IMR-90 (cell line): Measurements from ENCODE around the gene IL4R. TPM values are rescaled to one million over a fixed set of nuclear protein-coding genes. Genes with fewer than 3 reads are reported as not detected.

Experiments used
- ATAC-seq: fragments of 200-7000 bp; cut with Tn5 transposase; 2 replicates; pipeline ENCODE4 v1.9.1; 2020; ENCODE audit warnings: low read depth, mild to moderate bottlenecking, moderate library complexity
- BruUV-seq: library from RNA; stranded (reverse); fragments of 400-500 nt; replicated peaks from 2 replicates; lab custom pipeline; 2021; lab: Mats Ljungman, UMichigan
- CTCF ChIA-PET: fragments of 300-600 bp; formaldehyde crosslinking; extraction: SDS; loops from one replicate; lab custom pipeline; 2021; ENCODE audit warnings: antibody characterized with exemption; lab: Yijun Ruan, JAX
- POLR2A ChIA-PET: fragments of 300-600 bp; sonication (Branson Sonifier 250); formaldehyde crosslinking; loops from one replicate; lab custom pipeline; 2022; ENCODE audit warnings: antibody characterized with exemption; ENCODE audit not compliant: unreplicated experiment; lab: Charles Lee
- DNase-seq: peaks from one replicate; pipeline ENCODE4 v3.0.0; 2013
- H2AFZ ChIP-seq: replicated peaks from 2 replicates; pipeline ENCODE3; 2013; ENCODE audit warnings: low read length, mild to moderate bottlenecking; ENCODE audit not compliant: poor library complexity
- H2AK5ac ChIP-seq: 2 replicates; pipeline ENCODE4 v1.6.1; 2013; ENCODE audit warnings: low read depth, low read length, inconsistent platforms
- H2AK9ac ChIP-seq: replicated peaks from 2 replicates; pipeline ENCODE3; 2013; ENCODE audit warnings: mild to moderate bottlenecking, low read depth, low read length, moderate library complexity; ENCODE audit not compliant: poor library complexity
- H2BK120ac ChIP-seq: 2 replicates; pipeline ENCODE4 v1.6.1; 2013; ENCODE audit warnings: low read depth, low read length, inconsistent platforms
- H2BK15ac ChIP-seq: 3 replicates; pipeline ENCODE4 v1.6.1; 2013; ENCODE audit warnings: low read depth, low read length, inconsistent platforms
- H2BK20ac ChIP-seq: 2 replicates; pipeline ENCODE4 v1.6.1; 2013; ENCODE audit warnings: low read depth, mild to moderate bottlenecking, inconsistent platforms, low read length, moderate library complexity
- H2BK5ac ChIP-seq: 2 replicates; pipeline ENCODE4 v1.6.1; 2013; ENCODE audit warnings: mild to moderate bottlenecking, low read depth, low read length, inconsistent platforms; ENCODE audit not compliant: poor library complexity, severe bottlenecking
- H3K14ac ChIP-seq: replicated peaks from 2 replicates; pipeline ENCODE4 v1.6.1; 2013; ENCODE audit warnings: low read depth, low read length, inconsistent platforms
- H3K18ac ChIP-seq: 2 replicates; pipeline ENCODE4 v1.6.1; 2013; ENCODE audit warnings: low read depth, low read length, control low read depth
- H3K23ac ChIP-seq: 2 replicates; pipeline ENCODE4 v1.6.1; 2013; ENCODE audit warnings: low read depth, low read length, inconsistent platforms
- H3K27ac ChIP-seq: 2 replicates; pipeline ENCODE4 v1.5.1; 2013; ENCODE audit warnings: mild to moderate bottlenecking, control low read depth, low read length; ENCODE audit not compliant: insufficient read depth
- H3K27me3 ChIP-seq: 2 replicates; pipeline ENCODE4 v1.6.1; 2013; ENCODE audit warnings: low read length; ENCODE audit not compliant: control insufficient read depth, insufficient read depth
- H3K36me3 ChIP-seq: 2 replicates; pipeline ENCODE4 v1.6.1; 2013; ENCODE audit warnings: low read length, mixed read lengths; ENCODE audit not compliant: control insufficient read depth, insufficient read depth
- H3K4ac ChIP-seq: 2 replicates; pipeline ENCODE4 v1.6.1; 2013; ENCODE audit warnings: low read depth, low read length, inconsistent platforms
- H3K4me1 ChIP-seq: 2 replicates; pipeline ENCODE4 v1.6.1; 2013; ENCODE audit warnings: low read length, mixed read lengths; ENCODE audit not compliant: control insufficient read depth, insufficient read depth
- H3K4me2 ChIP-seq: 2 replicates; pipeline ENCODE4 v1.6.1; 2013; ENCODE audit warnings: low read depth, mild to moderate bottlenecking, control low read depth, low read length, moderate library complexity
- H3K4me3 ChIP-seq: 2 replicates; pipeline ENCODE4 v1.5.1; 2013; ENCODE audit warnings: low read depth, mild to moderate bottlenecking, control low read depth, low read length, moderate library complexity; ENCODE audit not compliant: insufficient read depth
- H3K56ac ChIP-seq: 2 replicates; pipeline ENCODE4 v1.6.1; 2013; ENCODE audit warnings: low read length, inconsistent platforms; ENCODE audit not compliant: insufficient read depth; ENCODE audit errors: extremely low read depth
- H3K79me1 ChIP-seq, 2 experiments: 2 replicates each; pipeline ENCODE4 v1.6.1; 2013; ENCODE audit warnings: low read length in 2 of 2, inconsistent platforms in 1 of 2, low read depth in 1 of 2
- H3K9ac ChIP-seq: 2 replicates; pipeline ENCODE4 v1.6.1; 2013; ENCODE audit warnings: low read depth, low read length, control low read depth
- H3K9me1 ChIP-seq: 2 replicates; pipeline ENCODE4 v1.6.1; 2013; ENCODE audit warnings: low read length, inconsistent platforms; ENCODE audit not compliant: insufficient read depth
- H3K9me3 ChIP-seq: 2 replicates; pipeline ENCODE4 v1.6.1; 2013; ENCODE audit warnings: low read length; ENCODE audit not compliant: control insufficient read depth, insufficient read depth
- H4K20me1 ChIP-seq: 2 replicates; pipeline ENCODE4 v1.6.1; 2013; ENCODE audit warnings: low read length, inconsistent platforms; ENCODE audit not compliant: insufficient read depth
- H4K5ac ChIP-seq: 2 replicates; pipeline ENCODE4 v1.6.1; 2013; ENCODE audit warnings: mild to moderate bottlenecking, low read depth, low read length, control low read depth
- H4K8ac ChIP-seq, 2 experiments: 2 replicates each; pipeline ENCODE4 v1.6.1; 2013; ENCODE audit warnings: low read depth in 2 of 2, low read length in 2 of 2, control low read depth in 1 of 2, inconsistent platforms in 1 of 2
- H4K91ac ChIP-seq: 2 replicates; pipeline ENCODE4 v1.6.1; 2013; ENCODE audit warnings: low read depth, low read length, inconsistent platforms; ENCODE audit not compliant: insufficient read depth
- BHLHE40 ChIP-seq: fragments of 150-350 bp; IDR thresholded peaks from 2 replicates; pipeline ENCODE4 v1.6.1; 2016; ENCODE audit warnings: mild to moderate bottlenecking, low read depth, low read length
- CEBPB ChIP-seq: IDR thresholded peaks from 2 replicates; pipeline ENCODE4 v1.6.1; 2012; ENCODE audit warnings: low read depth, low read length, improper control_type of control experiment
- CHD1 ChIP-seq: IDR thresholded peaks from 2 replicates; pipeline ENCODE4 v1.6.1; 2012; ENCODE audit warnings: low read depth, low read length, improper control_type of control experiment
- CTCF ChIP-seq: conservative IDR thresholded peaks from 2 replicates; pipeline ENCODE4 v1.5.1; 2012; ENCODE audit warnings: mild to moderate bottlenecking, low read depth, low read length, improper control_type of control experiment
- FOS ChIP-seq: fragments of 150-350 bp; IDR thresholded peaks from 2 replicates; pipeline ENCODE4 v1.6.1; 2016; ENCODE audit warnings: low read depth, low read length
- MAFK ChIP-seq: IDR thresholded peaks from 2 replicates; pipeline ENCODE4 v1.6.1; 2012; ENCODE audit warnings: low read depth, low read length, improper control_type of control experiment
- MAZ ChIP-seq: IDR thresholded peaks from 2 replicates; pipeline ENCODE4 v1.6.1; 2012; ENCODE audit warnings: low read depth, mild to moderate bottlenecking, low read length, improper control_type of control experiment, moderate library complexity, borderline replicate concordance
- MXI1 ChIP-seq: IDR thresholded peaks from 2 replicates; pipeline ENCODE4 v1.6.1; 2012; ENCODE audit warnings: low read depth, mild to moderate bottlenecking, low read length, moderate library complexity, borderline replicate concordance
- NFE2L2 ChIP-seq: fragments of 150-350 bp; IDR thresholded peaks from 2 replicates; pipeline ENCODE4 v1.6.1; 2016; ENCODE audit warnings: low read depth, mild to moderate bottlenecking, low read length
- POLR2A ChIP-seq: IDR thresholded peaks from 2 replicates; pipeline ENCODE4 v1.6.1; 2012; ENCODE audit warnings: mild to moderate bottlenecking, low read depth, low read length
- RAD21 ChIP-seq: IDR thresholded peaks from 2 replicates; pipeline ENCODE4 v1.6.1; 2012; ENCODE audit warnings: low read length, improper control_type of control experiment
- RCOR1 ChIP-seq: IDR thresholded peaks from 2 replicates; pipeline ENCODE4 v1.6.1; 2012; ENCODE audit warnings: mild to moderate bottlenecking, low read length, improper control_type of control experiment; ENCODE audit not compliant: insufficient replicate concordance
- RFX5 ChIP-seq: IDR thresholded peaks from 2 replicates; pipeline ENCODE4 v1.8.0; 2012; ENCODE audit warnings: low read depth, mild to moderate bottlenecking, low read length, moderate library complexity
- SMC3 ChIP-seq: fragments of 150-350 bp; IDR thresholded peaks from 2 replicates; pipeline ENCODE4 v1.6.1; 2016; ENCODE audit warnings: low read depth, mild to moderate bottlenecking, antibody characterized with exemption, low read length, moderate library complexity
- WGBS, 2 experiments: methylation state at CpG; one replicate each; pipeline versions ENCODE4 v1.1.5 to v1.1.7; 2013; ENCODE audit warnings: missing lambda C conversion rate in 2 of 2; ENCODE audit not compliant: insufficient read length in 1 of 2; ENCODE audit errors: extremely low coverage in 2 of 2; 5-methylcytosine and 5-hydroxymethylcytosine counted together
- dilution Hi-C: fragments of 300-500 bp; cut with HindIII; formaldehyde crosslinking; loops from one replicate; pipeline ENCODE4 v1.14.3; 2018; ENCODE audit warnings: low sequenced_read_pairs; ENCODE audit not compliant: unreplicated experiment
- in situ Hi-C: fragments of 300-500 bp; cut with MboI; formaldehyde crosslinking; loops from 3 replicates; pipeline ENCODE4 v1.14.3; 2019; ENCODE audit warnings: low sequenced_read_pairs, inconsistent platforms, mixed read lengths
- intact Hi-C: fragments of 100-400 bp; cut with micrococcal nuclease; formaldehyde crosslinking; loops from 2 replicates; pipeline ENCODE4 v1.10.0; 2022
- polyA plus RNA-seq, 3 experiments: library from polyadenylated mRNA; depleted of rRNA; stranded (reverse); fragments of >200 nt; gene quantifications; 2 replicates each; pipeline ENCODE4 v1.2.3, GENCODE V29; 2012; ENCODE audit warnings: low replicate concordance in 1 of 3
- total RNA-seq: library from RNA; depleted of rRNA; stranded (reverse); fragments of >200 nt; gene quantifications from 2 replicates; pipeline ENCODE4 v1.2.3, GENCODE V29; 2012
- TF ChIP-seq, protein P1 (sequence below): fragments of 150-350 bp; IDR thresholded peaks from 2 replicates; pipeline ENCODE4 v1.6.1; 2016; ENCODE audit warnings: low read depth, mild to moderate bottlenecking, low read length, moderate library complexity, borderline replicate concordance
- TF ChIP-seq, protein P2 (sequence below): fragments of 150-350 bp; IDR thresholded peaks from 2 replicates; pipeline ENCODE4 v1.6.1; 2017; ENCODE audit warnings: mild to moderate bottlenecking, antibody characterized with exemption, low read length, low read depth

IL4R gene
- total and polyA plus RNA-seq, 2 of the 4 experiments (the other 2 are of a cell fraction) = 6.3 to 18.7 TPM

DNA sequence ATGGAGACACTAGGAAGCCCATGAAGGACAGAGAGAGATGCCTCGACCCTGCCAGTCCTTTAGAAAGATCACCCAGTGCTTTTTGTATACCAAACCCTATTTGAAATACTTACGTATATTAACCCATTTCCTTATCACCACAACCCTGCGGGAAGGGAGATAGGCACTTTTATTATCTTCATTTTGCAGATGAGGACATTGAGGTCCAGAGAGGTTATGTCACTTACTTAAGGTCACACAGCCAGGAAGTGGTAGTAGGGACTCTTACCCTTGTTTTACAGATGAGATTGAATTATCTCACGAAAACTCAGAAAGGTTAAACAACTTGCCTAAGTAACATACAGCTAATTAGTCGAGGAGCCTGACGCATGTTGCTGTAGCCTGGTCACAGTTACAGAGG, 38.2 kb downstream of the IL4R start:
- Histone ChIP-seq H3K9me3 (no peaks in the 10 kb centered on the region), H3K14ac (no peak overlapping the region), H2AK5ac (no peak overlapping the region), H3K4me1 (no peaks in the 10 kb centered on the region), H3K18ac (no peak overlapping the region), H2AK9ac (no peak overlapping the region), H3K27ac (no peak overlapping the region), H3K4ac (no peak overlapping the region), H3K56ac (no peak overlapping the region), H3K4me2 (no peak overlapping the region), H2BK5ac (no peak overlapping the region), H2BK20ac (no peak overlapping the region), H3K27me3 (no peaks in the 10 kb centered on the region), H4K91ac (no peak overlapping the region), H3K4me3 (no peak overlapping the region), H2BK15ac (no peak overlapping the region), H3K79me1 (peaks cover 28 to 69% of the 10 kb centered on the region in 2 experiments), H3K23ac (no peak overlapping the region), H2BK120ac (no peak overlapping the region), H4K8ac (no peak overlapping the region), H2AFZ (no peak overlapping the region), H3K36me3 (peaks cover 90% of the 10 kb centered on the region), H4K5ac (no peak overlapping the region), H4K20me1 (peaks cover 3% of the 10 kb centered on the region), H3K9me1 (peaks cover 9% of the 10 kb centered on the region), H3K9ac (no peak overlapping the region)
- BruUV-seq = no TSS peak
- TF ChIP-seq RAD21 (no peak), MAFK (no peak), MXI1 (no peak), CEBPB (no peak), MAZ (no peak), FOS (no peak), NFE2L2 (no peak), POLR2A (no peak), RCOR1 (no peak), RFX5 (no peak), BHLHE40 (no peak), CHD1 (no peak), CTCF (no peak), SMC3 (no peak)
- TF ChIP-seq, protein P1, sequence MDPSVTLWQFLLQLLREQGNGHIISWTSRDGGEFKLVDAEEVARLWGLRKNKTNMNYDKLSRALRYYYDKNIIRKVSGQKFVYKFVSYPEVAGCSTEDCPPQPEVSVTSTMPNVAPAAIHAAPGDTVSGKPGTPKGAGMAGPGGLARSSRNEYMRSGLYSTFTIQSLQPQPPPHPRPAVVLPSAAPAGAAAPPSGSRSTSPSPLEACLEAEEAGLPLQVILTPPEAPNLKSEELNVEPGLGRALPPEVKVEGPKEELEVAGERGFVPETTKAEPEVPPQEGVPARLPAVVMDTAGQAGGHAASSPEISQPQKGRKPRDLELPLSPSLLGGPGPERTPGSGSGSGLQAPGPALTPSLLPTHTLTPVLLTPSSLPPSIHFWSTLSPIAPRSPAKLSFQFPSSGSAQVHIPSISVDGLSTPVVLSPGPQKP = no peak
- TF ChIP-seq, protein P2, sequence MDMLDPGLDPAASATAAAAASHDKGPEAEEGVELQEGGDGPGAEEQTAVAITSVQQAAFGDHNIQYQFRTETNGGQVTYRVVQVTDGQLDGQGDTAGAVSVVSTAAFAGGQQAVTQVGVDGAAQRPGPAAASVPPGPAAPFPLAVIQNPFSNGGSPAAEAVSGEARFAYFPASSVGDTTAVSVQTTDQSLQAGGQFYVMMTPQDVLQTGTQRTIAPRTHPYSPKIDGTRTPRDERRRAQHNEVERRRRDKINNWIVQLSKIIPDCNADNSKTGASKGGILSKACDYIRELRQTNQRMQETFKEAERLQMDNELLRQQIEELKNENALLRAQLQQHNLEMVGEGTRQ = no peak
- intact Hi-C loops = no loop called here
- in situ Hi-C loops = no loop called here
- CTCF ChIA-PET = no interaction called here
- POLR2A ChIA-PET = no interaction called here
- dilution Hi-C loops = no loop called here
- no peak for ATAC-seq
- WGBS, 2 experiments = no CpG with 5 or more reads among the region's 6 CpGs
- no peak for DNase-seq
